ENCODE measurements around the gene LRP5. TPM values are rescaled to one million over a fixed set of nuclear protein-coding genes. Genes with fewer than 3 reads are reported as not detected.

LRP5 gene
- total RNA-seq, 1 donor from 2014 or later: 54.7 TPM

GRCh38 chr11:68403424-68403823 is 91.0 kb downstream of the LRP5 start:
- Histone ChIP-seq H3K36me3 (peaks cover 55% of the 10 kb centered on the region), H3K27me3 (ENCODE audit: low read depth) (no peaks in the 10 kb centered on the region), H3K4me1 (peaks cover 54% of the 10 kb centered on the region), H3K27ac (replicated peaks) (no peak overlapping the region), H3K9me3 (replicated peaks) (no peaks in the 10 kb centered on the region), H3K4me3 (no peak overlapping the region)
- TF ChIP-seq, protein P1, sequence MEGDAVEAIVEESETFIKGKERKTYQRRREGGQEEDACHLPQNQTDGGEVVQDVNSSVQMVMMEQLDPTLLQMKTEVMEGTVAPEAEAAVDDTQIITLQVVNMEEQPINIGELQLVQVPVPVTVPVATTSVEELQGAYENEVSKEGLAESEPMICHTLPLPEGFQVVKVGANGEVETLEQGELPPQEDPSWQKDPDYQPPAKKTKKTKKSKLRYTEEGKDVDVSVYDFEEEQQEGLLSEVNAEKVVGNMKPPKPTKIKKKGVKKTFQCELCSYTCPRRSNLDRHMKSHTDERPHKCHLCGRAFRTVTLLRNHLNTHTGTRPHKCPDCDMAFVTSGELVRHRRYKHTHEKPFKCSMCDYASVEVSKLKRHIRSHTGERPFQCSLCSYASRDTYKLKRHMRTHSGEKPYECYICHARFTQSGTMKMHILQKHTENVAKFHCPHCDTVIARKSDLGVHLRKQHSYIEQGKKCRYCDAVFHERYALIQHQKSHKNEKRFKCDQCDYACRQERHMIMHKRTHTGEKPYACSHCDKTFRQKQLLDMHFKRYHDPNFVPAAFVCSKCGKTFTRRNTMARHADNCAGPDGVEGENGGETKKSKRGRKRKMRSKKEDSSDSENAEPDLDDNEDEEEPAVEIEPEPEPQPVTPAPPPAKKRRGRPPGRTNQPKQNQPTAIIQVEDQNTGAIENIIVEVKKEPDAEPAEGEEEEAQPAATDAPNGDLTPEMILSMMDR (IDR thresholded peaks at IDR 0.05; ENCODE audit: borderline replicate concordance): no peak
- intact Hi-C loops (cut with micrococcal nuclease): no loop called here
- DNase-seq: no peak

GRCh38 chr11:68403831-68404230 is 91.4 kb downstream of the LRP5 start:
- intact Hi-C loops (cut with micrococcal nuclease): no loop called here
- Histone ChIP-seq H3K36me3 (peaks cover 59% of the 10 kb centered on the region), H3K4me3 (no peak overlapping the region), H3K27me3 (ENCODE audit: low read depth) (no peaks in the 10 kb centered on the region), H3K27ac (replicated peaks) (no peak overlapping the region), H3K4me1 (peaks cover 50% of the 10 kb centered on the region), H3K9me3 (replicated peaks) (no peaks in the 10 kb centered on the region)
- TF ChIP-seq, protein P1 (IDR thresholded peaks at IDR 0.05; ENCODE audit: borderline replicate concordance): no peak
- DNase-seq: no peak

- TF ChIP-seq, protein P1 (IDR thresholded peaks at IDR 0.05; ENCODE audit: borderline replicate concordance): no peak
- Histone ChIP-seq H3K9me3 (replicated peaks) (no peaks in the 10 kb centered on the region), H3K4me3 (no peak overlapping the region), H3K27me3 (ENCODE audit: low read depth) (no peaks in the 10 kb centered on the region), H3K27ac (replicated peaks) (no peak overlapping the region), H3K36me3 (peaks cover 77% of the 10 kb centered on the region), H3K4me1 (peaks cover 32% of the 10 kb centered on the region)
- intact Hi-C loops (cut with micrococcal nuclease): no loop called here
- DNase-seq: no peak
Observed at GRCh38 chr11:68406324-68407313, 94.2 kb downstream of the LRP5 start.

DNA sequence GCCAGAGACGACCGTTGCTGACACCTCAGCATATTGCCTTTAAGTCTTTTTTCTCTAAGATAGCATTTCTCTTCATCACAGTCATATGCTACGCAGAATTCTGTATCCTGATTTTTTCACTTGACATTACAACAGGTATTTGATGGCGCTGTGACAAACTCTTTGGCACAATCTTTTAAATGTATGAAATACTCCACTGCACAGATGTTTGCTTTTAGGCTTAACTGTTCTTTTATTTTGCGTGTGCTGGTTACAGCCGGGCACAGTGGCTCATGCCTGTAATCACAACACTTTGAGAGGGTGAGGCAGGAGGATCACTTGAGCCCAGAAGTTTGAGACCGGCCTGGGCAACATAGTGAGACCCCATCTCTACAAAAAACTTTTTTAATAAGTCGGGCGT is 96.1 kb downstream of the LRP5 start:
- H3K4me3 ChIP-seq: no peak overlapping the region
- H3K4me1 ChIP-seq: peaks cover 36% of the 10 kb centered on the region
- no peak for DNase-seq
- no peaks in the 10 kb centered on the region for H3K27me3 ChIP-seq (ENCODE audit: low read depth)
- no peaks in the 10 kb centered on the region for H3K9me3 ChIP-seq (replicated peaks)
- intact Hi-C loops (cut with micrococcal nuclease): no loop called here
- TF ChIP-seq, protein P1 (IDR thresholded peaks at IDR 0.05; ENCODE audit: borderline replicate concordance): no peak
- peaks cover 80% of the 10 kb centered on the region for H3K36me3 ChIP-seq
- no peak overlapping the region for H3K27ac ChIP-seq (replicated peaks)

- Histone ChIP-seq H3K27ac (replicated peaks) (peak overlapping the region; percentile 52), H3K4me1 (peaks cover 49% of the 10 kb centered on the region), H3K4me3 (no peak overlapping the region), H3K9me3 (replicated peaks) (no peaks in the 10 kb centered on the region), H3K36me3 (peaks cover 83% of the 10 kb centered on the region), H3K27me3 (ENCODE audit: low read depth) (no peaks in the 10 kb centered on the region)
- DNase-seq: no peak
- intact Hi-C loops (cut with micrococcal nuclease): no loop called here
- TF ChIP-seq, protein P1 (IDR thresholded peaks at IDR 0.05; ENCODE audit: borderline replicate concordance): no peak
Observed at GRCh38 chr11:68409748-68410344, 97.5 kb downstream of the LRP5 start.

Data from left ventricle myocardium inferior (tissue), 1 donor.